SU-DHL-6 (cell line): ENCODE measurements around the gene RNF217.

Experiments used
- EZH2phosphoT487 ChIP-seq: fragments of 200-600 bp; sonication (generic), shearing (Covaris generic); conservative IDR thresholded peaks from 2 replicates; pipeline ENCODE4 v1.6.1; 2018; ENCODE audit warnings: mild to moderate bottlenecking, antibody characterized with exemption, low read length, moderate library complexity, mixed read lengths
- TF ChIP-seq, protein P1 (sequence below): fragments of 200-600 bp; sonication (generic); IDR thresholded peaks from one replicate; pipeline ENCODE4 v1.5.1; 2017; ENCODE audit warnings: antibody characterized with exemption, mild to moderate bottlenecking, low read length, moderate library complexity; ENCODE audit not compliant: insufficient read depth, poor library complexity, severe bottlenecking

GRCh38 chr6:125044667-125045066 is 82.4 kb downstream of the RNF217 start:
- TF ChIP-seq, protein P1, sequence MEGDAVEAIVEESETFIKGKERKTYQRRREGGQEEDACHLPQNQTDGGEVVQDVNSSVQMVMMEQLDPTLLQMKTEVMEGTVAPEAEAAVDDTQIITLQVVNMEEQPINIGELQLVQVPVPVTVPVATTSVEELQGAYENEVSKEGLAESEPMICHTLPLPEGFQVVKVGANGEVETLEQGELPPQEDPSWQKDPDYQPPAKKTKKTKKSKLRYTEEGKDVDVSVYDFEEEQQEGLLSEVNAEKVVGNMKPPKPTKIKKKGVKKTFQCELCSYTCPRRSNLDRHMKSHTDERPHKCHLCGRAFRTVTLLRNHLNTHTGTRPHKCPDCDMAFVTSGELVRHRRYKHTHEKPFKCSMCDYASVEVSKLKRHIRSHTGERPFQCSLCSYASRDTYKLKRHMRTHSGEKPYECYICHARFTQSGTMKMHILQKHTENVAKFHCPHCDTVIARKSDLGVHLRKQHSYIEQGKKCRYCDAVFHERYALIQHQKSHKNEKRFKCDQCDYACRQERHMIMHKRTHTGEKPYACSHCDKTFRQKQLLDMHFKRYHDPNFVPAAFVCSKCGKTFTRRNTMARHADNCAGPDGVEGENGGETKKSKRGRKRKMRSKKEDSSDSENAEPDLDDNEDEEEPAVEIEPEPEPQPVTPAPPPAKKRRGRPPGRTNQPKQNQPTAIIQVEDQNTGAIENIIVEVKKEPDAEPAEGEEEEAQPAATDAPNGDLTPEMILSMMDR = no peak
- no peak for TF ChIP-seq EZH2phosphoT487
